ENCODE measurements around the gene TMPRSS11D. TPM values are rescaled to one million over a fixed set of nuclear protein-coding genes. Genes with fewer than 3 reads are reported as not detected.

TMPRSS11D gene
- total and polyA plus RNA-seq, 3 experiments from 2014 or later = not detected

GRCh38 chr4:67883458-67883857, 344 bp downstream of the TMPRSS11D start:
- Histone ChIP-seq H3K4me1 (ENCODE audit: insufficient read depth, low read length) (no peaks in the 10 kb centered on the region), H3K36me3 (ENCODE audit: insufficient read depth, low read length) (no peaks in the 10 kb centered on the region), H3K4me3 (ENCODE audit: low read length) (no peak overlapping the region), H3K27ac (ENCODE audit: low read depth, low read length) (no peak overlapping the region), H3K27me3 (ENCODE audit: insufficient read depth, low read length, poor library complexity, severe bottlenecking) (no peaks in the 10 kb centered on the region), H3K9me3 (ENCODE audit: low read length) (no peaks in the 10 kb centered on the region)
- ChIA-PET POLR2A (no interaction called here), CTCF (no interaction called here)
- Mint-ChIP-seq H3K4me3 (no peak overlapping the region), H3K9me3 (peaks cover 0 to 2% (median 0%) of the 10 kb centered on the region in 5 donors), H3K27me3 (peaks cover 3 to 6% of the 10 kb centered on the region in 2 donors), H3K4me1 (no peaks in the 10 kb centered on the region), H3K27ac (no peak overlapping the region), H3K36me3 (no peaks in the 10 kb centered on the region)
- DNase-seq = no peak

- H3K27ac Mint-ChIP-seq = no peak overlapping the region
- Histone ChIP-seq H3K27me3 (ENCODE audit: insufficient read depth, low read length, poor library complexity, severe bottlenecking) (no peaks in the 10 kb centered on the region), H3K4me1 (ENCODE audit: insufficient read depth, low read length) (no peaks in the 10 kb centered on the region), H3K9me3 (ENCODE audit: low read length) (no peaks in the 10 kb centered on the region), H3K27ac (ENCODE audit: low read depth, low read length) (no peak overlapping the region), H3K4me3 (ENCODE audit: low read length) (no peak overlapping the region), H3K36me3 (ENCODE audit: insufficient read depth, low read length) (no peaks in the 10 kb centered on the region)
- DNase-seq = no peak
- no peaks in the 10 kb centered on the region for H3K4me1 Mint-ChIP-seq
- H3K36me3 Mint-ChIP-seq = no peaks in the 10 kb centered on the region
- H3K4me3 Mint-ChIP-seq = no peak overlapping the region
- peaks cover 0 to 2% (median 0%) of the 10 kb centered on the region in 5 donors for H3K9me3 Mint-ChIP-seq
- ChIA-PET CTCF (no interaction called here), POLR2A (no interaction called here)
- H3K27me3 Mint-ChIP-seq = peaks cover 3 to 10% of the 10 kb centered on the region in 2 donors
These were observed 2.8 kb downstream of the TMPRSS11D start for GRCh38 chr4:67880866-67881610.

- H3K4me3 Mint-ChIP-seq = no peak overlapping the region
- ChIA-PET CTCF (no interaction called here), POLR2A (no interaction called here)
- DNase-seq = no peak
- no peaks in the 10 kb centered on the region for H3K4me1 ChIP-seq (ENCODE audit: insufficient read depth, low read length)
- H3K36me3 ChIP-seq (ENCODE audit: insufficient read depth, low read length) = no peaks in the 10 kb centered on the region
- no peaks in the 10 kb centered on the region for H3K9me3 ChIP-seq (ENCODE audit: low read length)
- peaks cover 4 to 7% of the 10 kb centered on the region in 2 donors for H3K27me3 Mint-ChIP-seq
- H3K27ac Mint-ChIP-seq = no peak overlapping the region
- H3K9me3 Mint-ChIP-seq = peaks cover 0 to 2% (median 0%) of the 10 kb centered on the region in 5 donors
- H3K4me1 Mint-ChIP-seq = no peaks in the 10 kb centered on the region
- H3K27me3 ChIP-seq (ENCODE audit: insufficient read depth, low read length, poor library complexity, severe bottlenecking) = no peaks in the 10 kb centered on the region
- H3K27ac ChIP-seq (ENCODE audit: low read depth, low read length) = no peak overlapping the region
- H3K36me3 Mint-ChIP-seq = no peaks in the 10 kb centered on the region
- H3K4me3 ChIP-seq (ENCODE audit: low read length) = no peak overlapping the region
These were observed 4.3 kb downstream of the TMPRSS11D start for GRCh38 chr4:67879486-67879885.

- no peaks in the 10 kb centered on the region for H3K36me3 ChIP-seq (ENCODE audit: insufficient read depth, low read length)
- no peak overlapping the region for H3K4me3 ChIP-seq (ENCODE audit: low read length)
- ChIA-PET CTCF (no interaction called here), POLR2A (no interaction called here)
- H3K4me1 ChIP-seq (ENCODE audit: insufficient read depth, low read length) = no peaks in the 10 kb centered on the region
- Mint-ChIP-seq H3K4me1 (no peaks in the 10 kb centered on the region), H3K4me3 (no peak overlapping the region), H3K27ac (no peak overlapping the region), H3K9me3 (peaks cover 0 to 2% (median 0%) of the 10 kb centered on the region in 5 donors), H3K27me3 (peaks cover 4 to 12% of the 10 kb centered on the region in 2 donors), H3K36me3 (no peaks in the 10 kb centered on the region)
- no peak overlapping the region for H3K27ac ChIP-seq (ENCODE audit: low read depth, low read length)
- no peaks in the 10 kb centered on the region for H3K27me3 ChIP-seq (ENCODE audit: insufficient read depth, low read length, poor library complexity, severe bottlenecking)
- DNase-seq = no peak
- H3K9me3 ChIP-seq (ENCODE audit: low read length) = no peaks in the 10 kb centered on the region
These were observed 6.7 kb downstream of the TMPRSS11D start for GRCh38 chr4:67877086-67877485.

- Mint-ChIP-seq H3K9me3 (peaks cover 0 to 2% (median 0%) of the 10 kb centered on the region in 5 donors), H3K4me3 (no peak overlapping the region), H3K27me3 (peaks cover 1 to 12% of the 10 kb centered on the region in 2 donors), H3K27ac (no peak overlapping the region), H3K36me3 (no peaks in the 10 kb centered on the region), H3K4me1 (no peaks in the 10 kb centered on the region)
- no peak for DNase-seq
- Histone ChIP-seq H3K27ac (ENCODE audit: low read depth, low read length) (no peak overlapping the region), H3K9me3 (ENCODE audit: low read length) (no peaks in the 10 kb centered on the region), H3K4me3 (ENCODE audit: low read length) (no peak overlapping the region), H3K4me1 (ENCODE audit: insufficient read depth, low read length) (no peaks in the 10 kb centered on the region), H3K27me3 (ENCODE audit: insufficient read depth, low read length, poor library complexity, severe bottlenecking) (no peaks in the 10 kb centered on the region), H3K36me3 (ENCODE audit: insufficient read depth, low read length) (no peaks in the 10 kb centered on the region)
- ChIA-PET POLR2A (no interaction called here), CTCF (interaction anchor here (0.6 kb wide), 1 partner anchor 101 kb away, joined by 3 read pairs; no protein-coding TSS in a partner anchor)
These were observed 8.8 kb downstream of the TMPRSS11D start for GRCh38 chr4:67874986-67875385.

- CTCF ChIA-PET = no interaction called here
- Histone ChIP-seq H3K27me3 (ENCODE audit: insufficient read depth, low read length, poor library complexity, severe bottlenecking) (no peaks in the 10 kb centered on the region), H3K27ac (ENCODE audit: low read depth, low read length) (no peak overlapping the region), H3K4me1 (ENCODE audit: insufficient read depth, low read length) (no peaks in the 10 kb centered on the region), H3K4me3 (ENCODE audit: low read length) (no peak overlapping the region), H3K36me3 (ENCODE audit: insufficient read depth, low read length) (no peaks in the 10 kb centered on the region), H3K9me3 (ENCODE audit: low read length) (no peaks in the 10 kb centered on the region)
- DNase-seq = no peak
- no peaks in the 10 kb centered on the region for H3K36me3 Mint-ChIP-seq
- POLR2A ChIA-PET = no interaction called here
- peaks cover 0 to 3% (median 0%) of the 10 kb centered on the region in 5 donors for H3K9me3 Mint-ChIP-seq
- no peak overlapping the region for H3K4me3 Mint-ChIP-seq
- H3K27ac Mint-ChIP-seq = no peak overlapping the region
- H3K4me1 Mint-ChIP-seq = no peaks in the 10 kb centered on the region
- H3K27me3 Mint-ChIP-seq = peaks cover 1 to 8% of the 10 kb centered on the region in 2 donors
These were observed 10.7 kb downstream of the TMPRSS11D start for GRCh38 chr4:67873116-67873515.

GRCh38 chr4:67871867-67872266, 11.9 kb downstream of the TMPRSS11D start:
- Histone ChIP-seq H3K4me1 (ENCODE audit: insufficient read depth, low read length) (no peaks in the 10 kb centered on the region), H3K36me3 (ENCODE audit: insufficient read depth, low read length) (no peaks in the 10 kb centered on the region), H3K27me3 (ENCODE audit: insufficient read depth, low read length, poor library complexity, severe bottlenecking) (no peaks in the 10 kb centered on the region), H3K9me3 (ENCODE audit: low read length) (no peaks in the 10 kb centered on the region), H3K4me3 (ENCODE audit: low read length) (no peak overlapping the region), H3K27ac (ENCODE audit: low read depth, low read length) (no peak overlapping the region)
- CTCF ChIA-PET = no interaction called here
- Mint-ChIP-seq H3K9me3 (peaks cover 0 to 6% (median 0%) of the 10 kb centered on the region in 5 donors), H3K4me3 (no peak overlapping the region), H3K4me1 (no peaks in the 10 kb centered on the region), H3K36me3 (no peaks in the 10 kb centered on the region), H3K27me3 (peaks cover 1 to 4% of the 10 kb centered on the region in 2 donors), H3K27ac (no peak overlapping the region)
- POLR2A ChIA-PET = no interaction called here
- DNase-seq = no peak

- CTCF ChIA-PET = no interaction called here
- Mint-ChIP-seq H3K4me3 (no peak overlapping the region), H3K27ac (no peak overlapping the region), H3K36me3 (no peaks in the 10 kb centered on the region), H3K4me1 (no peaks in the 10 kb centered on the region), H3K27me3 (peaks cover 0 to 4% of the 10 kb centered on the region in 2 donors), H3K9me3 (peaks cover 0 to 16% (median 2%) of the 10 kb centered on the region in 5 donors)
- H3K4me3 ChIP-seq (ENCODE audit: low read length) = no peak overlapping the region
- H3K36me3 ChIP-seq (ENCODE audit: insufficient read depth, low read length) = no peaks in the 10 kb centered on the region
- DNase-seq = no peak
- no peaks in the 10 kb centered on the region for H3K4me1 ChIP-seq (ENCODE audit: insufficient read depth, low read length)
- H3K9me3 ChIP-seq (ENCODE audit: low read length) = no peaks in the 10 kb centered on the region
- POLR2A ChIA-PET = no interaction called here
- no peak overlapping the region for H3K27ac ChIP-seq (ENCODE audit: low read depth, low read length)
- no peaks in the 10 kb centered on the region for H3K27me3 ChIP-seq (ENCODE audit: insufficient read depth, low read length, poor library complexity, severe bottlenecking)
These were observed 14.1 kb downstream of the TMPRSS11D start for GRCh38 chr4:67869580-67870190.

Data from CD8-positive, alpha-beta memory T cell (primary cell).